A673 (cell line): ENCODE data around the gene OR6M1. TPM values are rescaled to one million over a fixed set of nuclear protein-coding genes. Genes with fewer than 3 reads are reported as not detected.

ENCODE experiments used
- BruUV-seq: library from RNA; stranded (reverse); fragments of 400-500 nt; replicated peaks from 2 replicates; lab custom pipeline; 2021; lab: Mats Ljungman, UMichigan
- CTCF ChIA-PET: fragments of 300-600 bp; sonication (Branson Sonifier 250); formaldehyde crosslinking; loops from one replicate; lab custom pipeline; 2022; ENCODE audit warnings: antibody characterized with exemption; lab: Charles Lee
- POLR2A ChIA-PET: fragments of 300-600 bp; sonication (Branson Sonifier 250); formaldehyde crosslinking; loops from one replicate; lab custom pipeline; 2022; ENCODE audit warnings: antibody characterized with exemption; ENCODE audit not compliant: low non-redundant PET; lab: Charles Lee
- DNase-seq: peaks from one replicate; pipeline ENCODE4 v3.0.0-alpha.2; 2015; ENCODE audit warnings: low spot score
- H3K27ac ChIP-seq: fragments of 200-600 bp; sonication (generic); 2 replicates; pipeline ENCODE4 v1.5.1; 2016; ENCODE audit warnings: mixed run types, low read depth, mild to moderate bottlenecking, mixed read lengths, antibody characterized with exemption, low read length; ENCODE audit not compliant: poor library complexity, severe bottlenecking
- H3K27me3 ChIP-seq: fragments of 200-600 bp; sonication (generic); replicated peaks from 2 replicates; pipeline ENCODE4 v1.6.1; 2017; ENCODE audit warnings: mixed run types, low read depth, mild to moderate bottlenecking, mixed read lengths, antibody characterized with exemption, low read length; ENCODE audit not compliant: insufficient read depth, poor library complexity
- H3K36me3 ChIP-seq: fragments of 200-600 bp; sonication (generic); 2 replicates; pipeline ENCODE4 v1.6.1; 2016; ENCODE audit warnings: mixed run types, mild to moderate bottlenecking, mixed read lengths, antibody characterized with exemption, low read length; ENCODE audit not compliant: insufficient read depth, poor library complexity, severe bottlenecking
- H3K4me1 ChIP-seq: fragments of 200-600 bp; sonication (generic); 2 replicates; pipeline ENCODE4 v1.6.1; 2017; ENCODE audit warnings: mixed run types, mild to moderate bottlenecking, mixed read lengths, antibody characterized with exemption, low read length; ENCODE audit not compliant: insufficient read depth, poor library complexity, severe bottlenecking
- H3K4me3 ChIP-seq: fragments of 200-600 bp; sonication (generic); 2 replicates; pipeline ENCODE4 v1.5.1; 2016; ENCODE audit warnings: low read depth, mixed run types, mild to moderate bottlenecking, mixed read lengths, low read length; ENCODE audit not compliant: poor library complexity, severe bottlenecking
- H3K9me3 ChIP-seq: fragments of 200-600 bp; sonication (generic); 2 replicates; pipeline ENCODE4 v1.6.1; 2016; ENCODE audit warnings: mixed run types, low read depth, mild to moderate bottlenecking, mixed read lengths, antibody characterized with exemption, low read length; ENCODE audit not compliant: poor library complexity, severe bottlenecking
- CTCF ChIP-seq: fragments of 300-800, 200-600 bp; sonication (generic); conservative IDR thresholded peaks from 2 replicates; pipeline ENCODE4 v1.5.1; 2017; ENCODE audit warnings: low read depth, mild to moderate bottlenecking, antibody characterized with exemption, low read length, moderate library complexity, mixed read lengths
- EZH2 ChIP-seq: fragments of 200-600 bp; sonication (generic); IDR thresholded peaks from 2 replicates; pipeline ENCODE4 v1.6.1; 2017; ENCODE audit warnings: borderline replicate concordance, low read depth, mild to moderate bottlenecking, mixed read lengths, antibody characterized with exemption, low read length; ENCODE audit not compliant: poor library complexity, severe bottlenecking
- intact Hi-C: fragments of 100-400 bp; cut with micrococcal nuclease; formaldehyde crosslinking; loops from one replicate; pipeline ENCODE4 v1.10.0; 2022; ENCODE audit not compliant: unreplicated experiment
- total RNA-seq: library from RNA; stranded (reverse); gene quantifications from 2 replicates; pipeline ENCODE4 v1.2.3, GENCODE V29; 2021

Gene OR6M1
- total RNA-seq, 1 experiment from 2014 or later: not detected

GRCh38 chr11:123797541-123797940, 8.6 kb downstream of the OR6M1 start:
- Histone ChIP-seq H3K36me3 (no peaks in the 10 kb centered on the region), H3K27me3 (no peaks in the 10 kb centered on the region), H3K9me3 (no peaks in the 10 kb centered on the region), H3K27ac (no peak overlapping the region), H3K4me1 (no peaks in the 10 kb centered on the region), H3K4me3 (no peak overlapping the region)
- ChIA-PET POLR2A (no interaction called here), CTCF (no interaction called here)
- TF ChIP-seq CTCF (no peak), EZH2 (no peak)
- intact Hi-C loops: no loop called here
- BruUV-seq: no TSS peak
- DNase-seq: no peak

- no TSS peak for BruUV-seq
- no peaks in the 10 kb centered on the region for H3K36me3 ChIP-seq
- no peaks in the 10 kb centered on the region for H3K9me3 ChIP-seq
- no peak for TF ChIP-seq CTCF
- no peak for TF ChIP-seq EZH2
- no peak overlapping the region for H3K27ac ChIP-seq
- intact Hi-C loops: no loop called here
- CTCF ChIA-PET: no interaction called here
- no peak for DNase-seq
- POLR2A ChIA-PET: no interaction called here
- no peak overlapping the region for H3K4me3 ChIP-seq
- no peaks in the 10 kb centered on the region for H3K4me1 ChIP-seq
- H3K27me3 ChIP-seq: no peaks in the 10 kb centered on the region
Observed at GRCh38 chr11:123797114-123797513, 9.0 kb downstream of the OR6M1 start.

GRCh38 chr11:123796226-123796625, 9.9 kb downstream of the OR6M1 start:
- Histone ChIP-seq H3K9me3 (peaks cover 5% of the 10 kb centered on the region), H3K27ac (no peak overlapping the region), H3K4me3 (no peak overlapping the region), H3K27me3 (no peaks in the 10 kb centered on the region), H3K4me1 (no peaks in the 10 kb centered on the region), H3K36me3 (no peaks in the 10 kb centered on the region)
- intact Hi-C loops: no loop called here
- ChIA-PET CTCF (no interaction called here), POLR2A (no interaction called here)
- TF ChIP-seq CTCF (no peak), EZH2 (no peak)
- no peak for DNase-seq
- BruUV-seq: no TSS peak
